GM18861 (cell line): ENCODE measurements around the gene KCTD19.
"Not testable (repeated sequence)": the region's sequence is repeated elsewhere in the genome, so short reads cannot be mapped to it uniquely, and the experiment has no call there.

ENCODE experiments used
- ATAC-seq: cut with Tn5 transposase; IDR thresholded peaks from one replicate; pipeline ENCODE4 v1.9.1; 2021; ENCODE audit not compliant: unreplicated experiment

KCTD19 gene

GRCh38 chr16:67326472-67327309 is at the start of gene KCTD19, which contains the start of gene LRRC36:
Gene KCTD19, minus strand, starts transcription at chr16:67326741. Its CDS starts 34 bp downstream, at chr16:67326707.
Gene LRRC36, plus strand, starts transcription at chr16:67326815. Its CDS starts 48 bp downstream, at chr16:67326863.
- ATAC-seq: no peak

- ATAC-seq: not testable (repeated sequence)
These were observed 49.5 kb upstream of the KCTD19 start for GRCh38 chr16:67376012-67376411.

- ATAC-seq: no peak
These were observed 46.1 kb upstream of the KCTD19 start for GRCh38 chr16:67372664-67373063.

- no peak for ATAC-seq
These were observed 44.1 kb upstream of the KCTD19 start for GRCh38 chr16:67370661-67371060.

GRCh38 chr16:67364600-67365235 is 38.2 kb upstream of the KCTD19 start:
- no peak for ATAC-seq

GRCh38 chr16:67361038-67361437 is 34.5 kb upstream of the KCTD19 start:
- ATAC-seq: no peak

GRCh38 chr16:67359540-67360269 is 33.2 kb upstream of the KCTD19 start:
- ATAC-seq: not testable (repeated sequence)

GRCh38 chr16:67357561-67357960 is 31.0 kb upstream of the KCTD19 start:
- ATAC-seq: no peak

GRCh38 chr16:67356396-67356795 is 29.9 kb upstream of the KCTD19 start:
- ATAC-seq: no peak

- ATAC-seq: not testable (repeated sequence)
These were observed 25.9 kb upstream of the KCTD19 start for GRCh38 chr16:67352463-67352862.

GRCh38 chr16:67350324-67350723 is 23.8 kb upstream of the KCTD19 start:
- ATAC-seq: no peak

- no peak for ATAC-seq
These were observed 22.6 kb upstream of the KCTD19 start for GRCh38 chr16:67349172-67349571.

- no peak for ATAC-seq
These were observed 19.8 kb upstream of the KCTD19 start for GRCh38 chr16:67346341-67346740.

GRCh38 chr16:67345401-67345800 is 18.9 kb upstream of the KCTD19 start:
- ATAC-seq: no peak

- ATAC-seq: no peak
These were observed 16.1 kb upstream of the KCTD19 start for GRCh38 chr16:67342616-67343015.

- ATAC-seq: no peak
These were observed 14.7 kb upstream of the KCTD19 start for GRCh38 chr16:67341250-67341649.

GRCh38 chr16:67339453-67339852 is 12.9 kb upstream of the KCTD19 start:
- ATAC-seq: no peak

- ATAC-seq: no peak
These were observed 10.1 kb upstream of the KCTD19 start for GRCh38 chr16:67336648-67337047.

GRCh38 chr16:67336116-67336515 is 9.6 kb upstream of the KCTD19 start:
- ATAC-seq: no peak

- ATAC-seq: no peak
These were observed 6.8 kb upstream of the KCTD19 start for GRCh38 chr16:67333315-67333714.

- ATAC-seq: no peak
These were observed 3.4 kb upstream of the KCTD19 start for GRCh38 chr16:67329901-67330300.

- no peak for ATAC-seq
These were observed 1.2 kb upstream of the KCTD19 start for GRCh38 chr16:67327743-67328142.
